Uterus (tissue), 4 donors: Measurements from ENCODE around the gene NDUFB1. TPM values are rescaled to one million over a fixed set of nuclear protein-coding genes. Genes with fewer than 3 reads are reported as not detected.

Experiments used
- DNase-seq, 2 donors: peaks; one replicate each; pipeline ENCODE4 v3.0.0-alpha.2; 2019 to 2020
- H3K27ac ChIP-seq, 2 donors: fragments of 200-600 bp; sonication (generic); 1 replicate in 1 of 2; 2 replicates in 1 of 2; pipeline ENCODE4 v1.5.1; 2016 to 2018
- H3K27me3 ChIP-seq, 2 donors: fragments of 200-600 bp; sonication (generic); one replicate each; pipeline ENCODE4 v1.5.1; 2018 to 2019; ENCODE audit warnings: control low read depth in 1 of 2
- H3K36me3 ChIP-seq, 2 donors: fragments of 200-600 bp; sonication (generic); one replicate each; pipeline ENCODE4 v1.5.1; 2019; ENCODE audit warnings: control low read depth in 1 of 2
- H3K4me1 ChIP-seq, 2 donors: fragments of 200-600 bp; sonication (generic); one replicate each; pipeline ENCODE4 v1.5.1; 2018 to 2019; ENCODE audit warnings: control low read depth in 1 of 2
- H3K4me3 ChIP-seq, 2 donors: fragments of 200-600 bp; sonication (generic); 1 replicate in 1 of 2; 2 replicates in 1 of 2; pipeline ENCODE4 v1.5.1; 2018 to 2019; ENCODE audit warnings: mild to moderate bottlenecking in 1 of 2
- H3K9me3 ChIP-seq, 2 donors: fragments of 200-600 bp; sonication (generic); one replicate each; pipeline ENCODE4 v1.5.1; 2019; ENCODE audit warnings: control low read depth in 1 of 2
- POLR2A ChIP-seq, 2 donors: fragments of 450-650 bp; IDR thresholded peaks; one replicate each; pipeline ENCODE4 v1.6.1; 2016; ENCODE audit warnings: antibody characterized with exemption in 2 of 2, mild to moderate bottlenecking in 1 of 2, moderate library complexity in 1 of 2
- intact Hi-C: fragments of 100-400 bp; cut with DNase I; formaldehyde crosslinking; loops from one replicate; pipeline ENCODE4 v1.15.1; 2023; ENCODE audit warnings: low total_unique reads
- total RNA-seq, 4 donors: library from RNA; depleted of rRNA in 3 of 4; stranded (reverse); fragments of >200 nt in 3 of 4; gene quantifications; one replicate each; pipeline versions ENCODE4 v1.1.0 to v1.2.4, GENCODE V29; 2014 to 2023
- TF ChIP-seq, protein P1 (sequence below), 4 experiments: fragments of 200-600 bp in 2 of 4; fragments of 450-650 bp in 2 of 4; sonication (generic) in 2 of 4; IDR thresholded peaks; one replicate each; pipeline ENCODE4 v1.5.1; 2016 to 2019; ENCODE audit warnings: antibody characterized with exemption in 4 of 4, mild to moderate bottlenecking in 2 of 4, moderate library complexity in 1 of 4
- donor health status: DM: yes; HTN: yes; CAD: no.

The NDUFB1 gene
- 100 to 1,000 TPM in 1 of 4 donors, 10 to 100 TPM in 3; 54.1 to 119 (median 79.5) TPM for total RNA-seq

DNA sequence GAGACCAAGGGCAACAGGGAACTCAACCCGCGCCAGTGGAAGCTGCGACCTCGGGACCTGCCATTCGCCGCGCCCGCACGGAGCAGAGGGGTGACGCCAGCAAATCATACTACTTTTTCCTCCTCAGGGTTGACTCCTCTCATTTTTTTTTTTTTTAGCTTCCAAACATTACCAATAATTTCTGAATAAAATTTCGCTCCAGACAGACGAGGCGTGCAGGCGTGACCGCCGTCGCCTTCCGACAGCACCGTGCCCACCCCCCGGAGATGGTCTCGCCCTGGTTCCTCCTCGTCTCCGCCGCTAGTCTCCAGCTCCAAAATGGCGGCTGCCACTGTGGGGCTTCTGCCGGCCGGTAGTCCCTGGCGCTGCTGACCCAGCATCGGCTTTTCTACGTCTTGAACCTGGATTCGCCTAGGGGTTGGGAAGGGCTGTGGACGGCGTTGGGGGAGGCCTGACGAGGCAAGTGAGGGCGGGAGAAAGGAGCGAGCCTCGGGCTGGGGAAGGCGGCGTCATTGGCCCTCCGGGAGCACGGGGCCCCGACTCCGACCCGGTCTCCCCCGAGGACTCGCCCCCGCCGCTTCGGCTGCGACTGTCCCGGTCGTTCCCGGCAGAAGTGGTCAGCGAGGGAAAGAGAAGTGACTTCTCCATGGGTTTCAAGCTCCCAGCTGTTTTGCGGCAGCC, at the start of gene NDUFB1, which contains the start of gene CPSF2:
Gene NDUFB1, minus strand, starts transcription at position 37 of the 681 bp plus-strand sequence. CDS start 4,069 bp downstream, outside the sequence.
Gene CPSF2, plus strand, starts transcription at position 300 of the 681 bp plus-strand sequence. CDS start 9,016 bp downstream, outside the sequence.
- Histone ChIP-seq H3K36me3 (no peaks in the 10 kb centered on the region), H3K4me3 (peak within 1 kb of the TSS; percentile 91 to 99), H3K27me3 (no peaks in the 10 kb centered on the region), H3K9me3 (no peaks in the 10 kb centered on the region), H3K27ac (peak within 1 kb of the TSS; percentile 95), H3K4me1 (peaks cover 0 to 11% of the 10 kb centered on the region in 2 donors)
- TF ChIP-seq, protein P1, sequence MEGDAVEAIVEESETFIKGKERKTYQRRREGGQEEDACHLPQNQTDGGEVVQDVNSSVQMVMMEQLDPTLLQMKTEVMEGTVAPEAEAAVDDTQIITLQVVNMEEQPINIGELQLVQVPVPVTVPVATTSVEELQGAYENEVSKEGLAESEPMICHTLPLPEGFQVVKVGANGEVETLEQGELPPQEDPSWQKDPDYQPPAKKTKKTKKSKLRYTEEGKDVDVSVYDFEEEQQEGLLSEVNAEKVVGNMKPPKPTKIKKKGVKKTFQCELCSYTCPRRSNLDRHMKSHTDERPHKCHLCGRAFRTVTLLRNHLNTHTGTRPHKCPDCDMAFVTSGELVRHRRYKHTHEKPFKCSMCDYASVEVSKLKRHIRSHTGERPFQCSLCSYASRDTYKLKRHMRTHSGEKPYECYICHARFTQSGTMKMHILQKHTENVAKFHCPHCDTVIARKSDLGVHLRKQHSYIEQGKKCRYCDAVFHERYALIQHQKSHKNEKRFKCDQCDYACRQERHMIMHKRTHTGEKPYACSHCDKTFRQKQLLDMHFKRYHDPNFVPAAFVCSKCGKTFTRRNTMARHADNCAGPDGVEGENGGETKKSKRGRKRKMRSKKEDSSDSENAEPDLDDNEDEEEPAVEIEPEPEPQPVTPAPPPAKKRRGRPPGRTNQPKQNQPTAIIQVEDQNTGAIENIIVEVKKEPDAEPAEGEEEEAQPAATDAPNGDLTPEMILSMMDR (IDR thresholded peaks at IDR 0.05): peak in 1 of 4 experiments; percentile 12
- peak; percentile 39 to 58 for TF ChIP-seq POLR2A (IDR thresholded peaks at IDR 0.05)
- intact Hi-C loops: no loop called here
- peak; percentile 77 to 82 for DNase-seq

- Histone ChIP-seq H3K36me3 (no peaks in the 10 kb centered on the region), H3K9me3 (peaks cover 0 to 3% of the 10 kb centered on the region in 2 donors), H3K4me3 (no peak overlapping the region), H3K4me1 (no peaks in the 10 kb centered on the region), H3K27me3 (no peaks in the 10 kb centered on the region), H3K27ac (no peak overlapping the region)
- DNase-seq: no peak
- TF ChIP-seq, protein P1 (IDR thresholded peaks at IDR 0.05): no peak
- no peak for TF ChIP-seq POLR2A (IDR thresholded peaks at IDR 0.05)
- intact Hi-C loops: no loop called here
Measured at GRCh38 chr14:92164958-92165357, 43.5 kb upstream of the NDUFB1 start.

GRCh38 chr14:92161521-92161920, 40.0 kb upstream of the NDUFB1 start:
- H3K4me1 ChIP-seq: no peaks in the 10 kb centered on the region
- H3K36me3 ChIP-seq: no peaks in the 10 kb centered on the region
- no peak overlapping the region for H3K27ac ChIP-seq
- no peak for TF ChIP-seq POLR2A (IDR thresholded peaks at IDR 0.05)
- TF ChIP-seq, protein P1 (IDR thresholded peaks at IDR 0.05): no peak
- no peaks in the 10 kb centered on the region for H3K27me3 ChIP-seq
- peaks cover 0 to 3% of the 10 kb centered on the region in 2 donors for H3K9me3 ChIP-seq
- no peak overlapping the region for H3K4me3 ChIP-seq
- intact Hi-C loops: no loop called here
- no peak for DNase-seq

GRCh38 chr14:92160619-92161018, 39.1 kb upstream of the NDUFB1 start:
- Histone ChIP-seq H3K9me3 (peaks cover 0 to 3% of the 10 kb centered on the region in 2 donors), H3K36me3 (no peaks in the 10 kb centered on the region), H3K4me3 (no peak overlapping the region), H3K27ac (no peak overlapping the region), H3K4me1 (no peaks in the 10 kb centered on the region), H3K27me3 (no peaks in the 10 kb centered on the region)
- no peak for TF ChIP-seq POLR2A (IDR thresholded peaks at IDR 0.05)
- TF ChIP-seq, protein P1 (IDR thresholded peaks at IDR 0.05): no peak
- intact Hi-C loops: no loop called here
- no peak for DNase-seq

DNA sequence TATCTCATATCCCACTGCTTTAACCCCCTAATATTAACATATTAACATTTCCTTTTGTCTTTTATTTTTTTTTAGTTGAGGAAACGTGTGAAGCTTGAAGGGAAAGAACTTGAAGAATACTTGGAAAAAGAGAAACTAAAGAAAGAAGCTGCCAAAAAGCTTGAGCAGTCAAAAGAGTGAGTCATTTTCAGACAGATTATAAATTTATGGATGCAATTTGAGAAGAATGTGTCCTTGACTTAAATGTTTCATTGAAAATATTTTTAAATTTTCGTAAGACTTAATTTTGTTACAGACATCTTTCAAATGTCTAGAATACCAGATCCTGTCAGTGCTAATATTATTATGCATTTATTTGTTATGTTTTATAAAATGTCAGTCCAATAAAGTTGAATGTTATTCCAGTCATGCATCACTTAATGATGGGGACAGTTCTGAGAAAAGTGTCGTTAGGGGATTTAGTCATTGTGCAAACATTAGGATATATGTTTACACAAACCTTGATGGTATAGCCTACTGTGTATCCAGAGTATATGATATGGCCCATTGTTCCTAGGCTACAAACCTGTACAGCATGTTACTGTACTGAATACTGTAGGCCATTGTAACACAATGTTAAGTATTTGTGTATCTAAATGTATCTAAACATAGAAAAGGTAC, 32.9 kb upstream of the NDUFB1 start:
- Histone ChIP-seq H3K4me1 (no peaks in the 10 kb centered on the region), H3K9me3 (no peaks in the 10 kb centered on the region), H3K27ac (no peak overlapping the region), H3K27me3 (no peaks in the 10 kb centered on the region), H3K4me3 (no peak overlapping the region), H3K36me3 (no peaks in the 10 kb centered on the region)
- intact Hi-C loops: no loop called here
- no peak for DNase-seq
- TF ChIP-seq POLR2A (IDR thresholded peaks at IDR 0.05): no peak
- TF ChIP-seq, protein P1 (IDR thresholded peaks at IDR 0.05): no peak
